Measurements from ENCODE around the gene PCBP3. TPM values are rescaled to one million over a fixed set of nuclear protein-coding genes. Genes with fewer than 3 reads are reported as not detected.

Gene PCBP3
- total RNA-seq, 1 donor, result 1.1 TPM

DNA sequence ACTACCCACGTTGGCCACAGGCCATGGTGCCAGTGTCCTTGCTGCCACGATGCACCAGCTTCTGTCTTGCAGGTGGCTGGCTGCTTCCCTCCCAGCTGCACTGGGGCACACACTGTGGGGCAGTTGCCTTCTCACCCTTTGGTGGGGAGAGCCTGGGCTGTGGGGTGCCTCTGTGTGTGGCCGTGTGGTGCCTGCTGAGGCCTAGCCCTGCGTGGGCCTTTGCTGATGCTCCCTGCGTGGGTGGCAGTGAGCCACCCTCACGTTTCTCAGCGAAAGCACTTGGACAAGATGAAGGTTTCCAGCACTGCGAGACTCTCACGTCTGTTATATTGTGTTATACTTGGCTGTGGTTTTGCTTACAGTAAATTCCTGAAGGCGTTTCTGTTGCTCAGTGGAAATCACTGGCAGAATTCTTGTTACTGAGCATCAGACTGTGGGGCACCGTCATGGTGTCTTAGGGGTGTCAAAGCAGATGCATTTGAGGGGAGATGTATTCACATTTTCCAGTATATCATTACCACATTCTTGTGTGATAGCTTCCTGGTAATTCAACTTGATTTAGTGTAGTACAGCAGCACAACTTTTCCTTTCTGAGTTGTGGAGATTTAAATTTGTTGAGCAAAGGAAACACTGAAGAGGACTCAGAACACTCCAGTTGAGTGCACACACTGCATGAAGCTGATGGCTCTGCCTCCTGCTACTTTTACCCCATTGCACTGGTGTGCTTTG is 124.7 kb downstream of the PCBP3 start:
- Histone ChIP-seq H3K4me2 (ENCODE audit: insufficient read depth, low read length) (peak overlapping the region; percentile 13), H3K4me3 (ENCODE audit: insufficient read depth, low read length) (no peak overlapping the region), H3K27ac (ENCODE audit: low read depth, low read length) (no peak overlapping the region), H4K20me1 (ENCODE audit: insufficient read depth, low read length) (no peaks in the 10 kb centered on the region), H3K27me3 (ENCODE audit: insufficient read depth, low read length) (no peaks in the 10 kb centered on the region), H3K4me1 (ENCODE audit: insufficient read depth, low read length) (peaks cover 9% of the 10 kb centered on the region), H3K36me3 (ENCODE audit: insufficient read depth, low read length) (no peaks in the 10 kb centered on the region), H3K79me2 (ENCODE audit: insufficient read depth, low read length) (no peaks in the 10 kb centered on the region), H2AFZ (ENCODE audit: low read length) (no peak overlapping the region), H3K9me3 (ENCODE audit: low read depth, low read length) (no peaks in the 10 kb centered on the region)
- TF ChIP-seq, protein P1, sequence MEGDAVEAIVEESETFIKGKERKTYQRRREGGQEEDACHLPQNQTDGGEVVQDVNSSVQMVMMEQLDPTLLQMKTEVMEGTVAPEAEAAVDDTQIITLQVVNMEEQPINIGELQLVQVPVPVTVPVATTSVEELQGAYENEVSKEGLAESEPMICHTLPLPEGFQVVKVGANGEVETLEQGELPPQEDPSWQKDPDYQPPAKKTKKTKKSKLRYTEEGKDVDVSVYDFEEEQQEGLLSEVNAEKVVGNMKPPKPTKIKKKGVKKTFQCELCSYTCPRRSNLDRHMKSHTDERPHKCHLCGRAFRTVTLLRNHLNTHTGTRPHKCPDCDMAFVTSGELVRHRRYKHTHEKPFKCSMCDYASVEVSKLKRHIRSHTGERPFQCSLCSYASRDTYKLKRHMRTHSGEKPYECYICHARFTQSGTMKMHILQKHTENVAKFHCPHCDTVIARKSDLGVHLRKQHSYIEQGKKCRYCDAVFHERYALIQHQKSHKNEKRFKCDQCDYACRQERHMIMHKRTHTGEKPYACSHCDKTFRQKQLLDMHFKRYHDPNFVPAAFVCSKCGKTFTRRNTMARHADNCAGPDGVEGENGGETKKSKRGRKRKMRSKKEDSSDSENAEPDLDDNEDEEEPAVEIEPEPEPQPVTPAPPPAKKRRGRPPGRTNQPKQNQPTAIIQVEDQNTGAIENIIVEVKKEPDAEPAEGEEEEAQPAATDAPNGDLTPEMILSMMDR (IDR thresholded peaks at IDR 0.05; ENCODE audit: extremely low read depth, low read depth, low read length), result no peak
- peak; percentile 74 for DNase-seq (ENCODE audit: insufficient read length, low spot score, missing footprints)

DNA sequence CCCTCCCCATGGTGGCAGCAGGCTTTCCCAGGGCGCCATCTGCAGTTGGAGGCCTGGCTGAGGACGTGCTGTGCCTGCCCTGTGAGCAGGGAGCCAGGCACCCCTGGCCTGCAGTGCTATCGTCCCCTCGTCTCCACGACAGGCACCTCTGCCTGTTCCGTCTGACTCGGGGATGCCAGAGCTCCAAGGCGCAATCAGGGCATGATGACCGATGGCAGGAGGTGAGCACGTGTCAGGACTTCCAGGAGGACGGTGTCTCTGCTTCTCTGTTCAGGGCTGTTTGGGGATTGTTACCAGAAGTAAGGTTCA is 125.2 kb downstream of the PCBP3 start:
- H3K4me2 ChIP-seq (ENCODE audit: insufficient read depth, low read length), result no peak overlapping the region
- no peaks in the 10 kb centered on the region for H4K20me1 ChIP-seq (ENCODE audit: insufficient read depth, low read length)
- no peaks in the 10 kb centered on the region for H3K36me3 ChIP-seq (ENCODE audit: insufficient read depth, low read length)
- H3K27ac ChIP-seq (ENCODE audit: low read depth, low read length), result no peak overlapping the region
- no peak for DNase-seq (ENCODE audit: insufficient read length, low spot score, missing footprints)
- no peaks in the 10 kb centered on the region for H3K27me3 ChIP-seq (ENCODE audit: insufficient read depth, low read length)
- TF ChIP-seq, protein P1 (IDR thresholded peaks at IDR 0.05; ENCODE audit: extremely low read depth, low read depth, low read length), result peak; percentile 6
- H3K4me3 ChIP-seq (ENCODE audit: insufficient read depth, low read length), result no peak overlapping the region
- H3K79me2 ChIP-seq (ENCODE audit: insufficient read depth, low read length), result no peaks in the 10 kb centered on the region
- no peaks in the 10 kb centered on the region for H3K9me3 ChIP-seq (ENCODE audit: low read depth, low read length)
- peaks cover 9% of the 10 kb centered on the region for H3K4me1 ChIP-seq (ENCODE audit: insufficient read depth, low read length)
- no peak overlapping the region for H2AFZ ChIP-seq (ENCODE audit: low read length)

DNA sequence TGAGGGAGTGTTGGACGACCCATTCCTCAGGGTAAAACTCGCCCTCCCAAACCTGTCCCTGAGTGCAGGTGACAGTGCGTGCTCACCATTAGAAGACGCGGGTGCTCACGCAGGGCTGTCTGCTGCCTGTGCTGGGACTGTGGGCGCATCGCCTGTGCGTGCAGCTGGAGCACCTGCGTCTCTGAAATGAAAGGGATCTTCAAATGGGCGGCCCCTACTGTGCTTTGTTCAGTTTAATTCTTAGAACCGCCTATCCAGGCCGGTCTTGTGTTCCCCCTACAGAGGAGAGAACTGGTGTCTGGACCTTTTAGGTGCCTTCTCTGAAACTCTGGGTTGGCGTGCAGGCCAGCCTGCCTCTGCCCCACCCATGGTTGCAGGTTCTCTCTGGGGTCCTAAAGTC is 125.8 kb downstream of the PCBP3 start:
- H3K9me3 ChIP-seq (ENCODE audit: low read depth, low read length), result no peaks in the 10 kb centered on the region
- TF ChIP-seq, protein P1 (IDR thresholded peaks at IDR 0.05; ENCODE audit: extremely low read depth, low read depth, low read length), result no peak
- H3K36me3 ChIP-seq (ENCODE audit: insufficient read depth, low read length), result no peaks in the 10 kb centered on the region
- peaks cover 9% of the 10 kb centered on the region for H3K4me1 ChIP-seq (ENCODE audit: insufficient read depth, low read length)
- no peaks in the 10 kb centered on the region for H3K79me2 ChIP-seq (ENCODE audit: insufficient read depth, low read length)
- DNase-seq (ENCODE audit: insufficient read length, low spot score, missing footprints), result no peak
- no peaks in the 10 kb centered on the region for H3K27me3 ChIP-seq (ENCODE audit: insufficient read depth, low read length)
- no peak overlapping the region for H2AFZ ChIP-seq (ENCODE audit: low read length)
- H4K20me1 ChIP-seq (ENCODE audit: insufficient read depth, low read length), result no peaks in the 10 kb centered on the region
- no peak overlapping the region for H3K27ac ChIP-seq (ENCODE audit: low read depth, low read length)
- no peak overlapping the region for H3K4me3 ChIP-seq (ENCODE audit: insufficient read depth, low read length)
- no peak overlapping the region for H3K4me2 ChIP-seq (ENCODE audit: insufficient read depth, low read length)

DNA sequence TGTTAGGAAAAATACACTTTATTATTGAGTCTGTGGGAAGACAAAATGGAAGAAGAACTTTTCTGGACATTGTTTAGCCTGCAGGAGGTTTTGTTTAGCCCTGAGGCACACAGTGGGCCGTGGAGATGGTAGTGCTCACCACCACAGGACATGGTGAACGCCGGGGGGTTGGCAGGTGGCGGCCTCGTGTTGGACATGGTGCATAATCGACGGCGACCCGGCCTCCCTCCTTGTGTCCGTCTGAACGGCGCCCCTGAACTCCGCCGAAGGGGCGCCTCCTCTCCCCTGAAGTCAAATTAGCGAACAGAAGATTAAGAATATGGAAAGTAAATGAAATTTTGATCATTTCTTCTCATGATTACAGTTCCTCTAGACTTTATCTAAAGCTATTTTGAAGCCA is 126.4 kb downstream of the PCBP3 start:
- TF ChIP-seq, protein P1 (IDR thresholded peaks at IDR 0.05; ENCODE audit: extremely low read depth, low read depth, low read length), result no peak

More for the DNA sequence above, 126.4 kb downstream of the PCBP3 start:
- Histone ChIP-seq H4K20me1 (ENCODE audit: insufficient read depth, low read length) (no peaks in the 10 kb centered on the region), H3K36me3 (ENCODE audit: insufficient read depth, low read length) (no peaks in the 10 kb centered on the region), H2AFZ (ENCODE audit: low read length) (no peak overlapping the region), H3K4me2 (ENCODE audit: insufficient read depth, low read length) (no peak overlapping the region), H3K4me3 (ENCODE audit: insufficient read depth, low read length) (no peak overlapping the region), H3K27ac (ENCODE audit: low read depth, low read length) (no peak overlapping the region), H3K9me3 (ENCODE audit: low read depth, low read length) (no peaks in the 10 kb centered on the region), H3K79me2 (ENCODE audit: insufficient read depth, low read length) (no peaks in the 10 kb centered on the region), H3K27me3 (ENCODE audit: insufficient read depth, low read length) (no peaks in the 10 kb centered on the region), H3K4me1 (ENCODE audit: insufficient read depth, low read length) (peaks cover 9% of the 10 kb centered on the region)
- DNase-seq (ENCODE audit: insufficient read length, low spot score, missing footprints), result no peak
